IgD-negative memory B cell (primary cell): Measurements from ENCODE around the gene DRD4. TPM values are rescaled to one million over a fixed set of nuclear protein-coding genes. Genes with fewer than 3 reads are reported as not detected.

Source experiments
- H3K27ac Mint-ChIP-seq, 3 donors: one replicate each; pipeline ENCODE4 v1.8.0; 2020 to 2022; ENCODE audit warnings: mild to moderate bottlenecking in 3 of 3, mixed read lengths in 3 of 3, moderate library complexity in 1 of 3
- H3K27me3 Mint-ChIP-seq: one replicate; pipeline ENCODE4 v1.8.0; 2021; ENCODE audit warnings: mixed read lengths
- H3K36me3 Mint-ChIP-seq: one replicate; pipeline ENCODE4 v1.8.0; 2020; ENCODE audit warnings: mild to moderate bottlenecking, mixed read lengths
- H3K4me1 Mint-ChIP-seq, 3 donors: one replicate each; pipeline ENCODE4 v1.8.0; 2020 to 2022; ENCODE audit warnings: mixed read lengths in 3 of 3, mild to moderate bottlenecking in 1 of 3
- H3K4me3 Mint-ChIP-seq, 4 donors: one replicate each; pipeline ENCODE4 v1.8.0; 2020 to 2022; ENCODE audit warnings: mild to moderate bottlenecking in 4 of 4, mixed read lengths in 4 of 4, moderate library complexity in 3 of 4
- H3K9me3 Mint-ChIP-seq, 3 donors: one replicate each; pipeline ENCODE4 v1.8.0; 2020 to 2021; ENCODE audit warnings: mixed read lengths in 3 of 3, mild to moderate bottlenecking in 1 of 3
- polyA plus RNA-seq: library from polyadenylated mRNA; unstranded; fragments of 300-500 nt; fragmentation: Illumina TruSeq; gene quantifications from one replicate; pipeline ENCODE4 v1.2.3, GENCODE V29; 2021

Gene DRD4
- polyA plus RNA-seq, 1 donor from 2014 or later = not detected

GRCh38 chr11:656866-657265 is 19.8 kb downstream of the DRD4 start:
- no peaks in the 10 kb centered on the region for H3K27me3 Mint-ChIP-seq
- no peaks in the 10 kb centered on the region for H3K9me3 Mint-ChIP-seq
- peaks cover 3 to 6% (median 5%) of the 10 kb centered on the region in 3 donors for H3K4me1 Mint-ChIP-seq
- no peak overlapping the region for H3K4me3 Mint-ChIP-seq
- no peak overlapping the region for H3K27ac Mint-ChIP-seq
- H3K36me3 Mint-ChIP-seq = peaks cover 4% of the 10 kb centered on the region

- Mint-ChIP-seq H3K9me3 (no peaks in the 10 kb centered on the region), H3K27me3 (no peaks in the 10 kb centered on the region), H3K27ac (no peak overlapping the region), H3K36me3 (peaks cover 4% of the 10 kb centered on the region), H3K4me1 (peaks cover 5 to 6% (median 5%) of the 10 kb centered on the region in 3 donors), H3K4me3 (no peak overlapping the region)
These were observed 20.6 kb downstream of the DRD4 start for GRCh38 chr11:657691-658126.

- H3K4me3 Mint-ChIP-seq = peak overlapping the region in 1 of 4 donors; percentile 58
- H3K27me3 Mint-ChIP-seq = no peaks in the 10 kb centered on the region
- peaks cover 5 to 6% (median 6%) of the 10 kb centered on the region in 3 donors for H3K4me1 Mint-ChIP-seq
- H3K36me3 Mint-ChIP-seq = peaks cover 2% of the 10 kb centered on the region
- no peak overlapping the region for H3K27ac Mint-ChIP-seq
- no peaks in the 10 kb centered on the region for H3K9me3 Mint-ChIP-seq
These were observed 22.5 kb downstream of the DRD4 start for GRCh38 chr11:659532-660085.

- Mint-ChIP-seq H3K36me3 (no peaks in the 10 kb centered on the region), H3K9me3 (no peaks in the 10 kb centered on the region), H3K4me3 (peak overlapping the region in 2 of 4 donors; percentile 0 to 60), H3K4me1 (peaks cover 5 to 6% (median 6%) of the 10 kb centered on the region in 3 donors), H3K27me3 (no peaks in the 10 kb centered on the region), H3K27ac (no peak overlapping the region)
These were observed 23.2 kb downstream of the DRD4 start for GRCh38 chr11:660281-660680.

- Mint-ChIP-seq H3K36me3 (no peaks in the 10 kb centered on the region), H3K27me3 (no peaks in the 10 kb centered on the region), H3K4me1 (peaks cover 5 to 6% (median 6%) of the 10 kb centered on the region in 3 donors), H3K4me3 (no peak overlapping the region), H3K27ac (no peak overlapping the region), H3K9me3 (no peaks in the 10 kb centered on the region)
These were observed 23.8 kb downstream of the DRD4 start for GRCh38 chr11:660681-661444.

- Mint-ChIP-seq H3K9me3 (no peaks in the 10 kb centered on the region), H3K36me3 (no peaks in the 10 kb centered on the region), H3K27ac (no peak overlapping the region), H3K4me1 (peaks cover 5 to 6% (median 6%) of the 10 kb centered on the region in 3 donors), H3K27me3 (no peaks in the 10 kb centered on the region), H3K4me3 (no peak overlapping the region)
These were observed 25.7 kb downstream of the DRD4 start for GRCh38 chr11:662689-663274.

- Mint-ChIP-seq H3K4me1 (peaks cover 0 to 3% (median under 1%) of the 10 kb centered on the region in 3 donors), H3K27me3 (no peaks in the 10 kb centered on the region), H3K27ac (peak overlapping the region in 1 of 3 donors; percentile 29), H3K4me3 (no peak overlapping the region), H3K9me3 (no peaks in the 10 kb centered on the region), H3K36me3 (peaks cover 2% of the 10 kb centered on the region)
These were observed 28.1 kb downstream of the DRD4 start for GRCh38 chr11:665062-665703.

GRCh38 chr11:665704-666281 is 28.7 kb downstream of the DRD4 start:
- Mint-ChIP-seq H3K27me3 (no peaks in the 10 kb centered on the region), H3K36me3 (peaks cover 2% of the 10 kb centered on the region), H3K27ac (peak overlapping the region in 1 of 3 donors; percentile 51), H3K4me1 (peaks cover 0 to 3% (median 0%) of the 10 kb centered on the region in 3 donors), H3K4me3 (no peak overlapping the region), H3K9me3 (no peaks in the 10 kb centered on the region)

- no peak overlapping the region for H3K4me3 Mint-ChIP-seq
- H3K27ac Mint-ChIP-seq = no peak overlapping the region
- H3K9me3 Mint-ChIP-seq = no peaks in the 10 kb centered on the region
- H3K27me3 Mint-ChIP-seq = no peaks in the 10 kb centered on the region
- no peaks in the 10 kb centered on the region for H3K4me1 Mint-ChIP-seq
- H3K36me3 Mint-ChIP-seq = peaks cover 9% of the 10 kb centered on the region
These were observed 36.8 kb downstream of the DRD4 start for GRCh38 chr11:673866-674265.

- Mint-ChIP-seq H3K4me3 (no peak overlapping the region), H3K4me1 (no peaks in the 10 kb centered on the region), H3K27me3 (no peaks in the 10 kb centered on the region), H3K27ac (peak overlapping the region in 1 of 3 donors; percentile 10), H3K36me3 (peaks cover 9% of the 10 kb centered on the region), H3K9me3 (no peaks in the 10 kb centered on the region)
These were observed 37.3 kb downstream of the DRD4 start for GRCh38 chr11:674406-674805.

- Mint-ChIP-seq H3K27ac (no peak overlapping the region), H3K36me3 (peaks cover 17% of the 10 kb centered on the region)
These were observed 41.2 kb downstream of the DRD4 start for GRCh38 chr11:678297-678696.

GRCh38 chr11:679271-680207 is 42.5 kb downstream of the DRD4 start:
- H3K27ac Mint-ChIP-seq = no peak overlapping the region
- peaks cover 20% of the 10 kb centered on the region for H3K36me3 Mint-ChIP-seq
- no peaks in the 10 kb centered on the region for H3K4me1 Mint-ChIP-seq
- H3K4me3 Mint-ChIP-seq = no peak overlapping the region
- no peaks in the 10 kb centered on the region for H3K9me3 Mint-ChIP-seq
- H3K27me3 Mint-ChIP-seq = no peaks in the 10 kb centered on the region

More at GRCh38 chr11:678297-678696, 41.2 kb downstream of the DRD4 start:
- H3K4me1 Mint-ChIP-seq = no peaks in the 10 kb centered on the region
- no peaks in the 10 kb centered on the region for H3K9me3 Mint-ChIP-seq
- no peak overlapping the region for H3K4me3 Mint-ChIP-seq
- no peaks in the 10 kb centered on the region for H3K27me3 Mint-ChIP-seq

GRCh38 chr11:680476-680875 is 43.4 kb downstream of the DRD4 start:
- no peaks in the 10 kb centered on the region for H3K27me3 Mint-ChIP-seq
- no peaks in the 10 kb centered on the region for H3K9me3 Mint-ChIP-seq
- no peaks in the 10 kb centered on the region for H3K4me1 Mint-ChIP-seq
- H3K4me3 Mint-ChIP-seq = no peak overlapping the region
- H3K27ac Mint-ChIP-seq = no peak overlapping the region
- peaks cover 20% of the 10 kb centered on the region for H3K36me3 Mint-ChIP-seq

- Mint-ChIP-seq H3K27ac (no peak overlapping the region), H3K4me1 (no peaks in the 10 kb centered on the region), H3K36me3 (peaks cover 20% of the 10 kb centered on the region), H3K4me3 (no peak overlapping the region), H3K27me3 (no peaks in the 10 kb centered on the region), H3K9me3 (no peaks in the 10 kb centered on the region)
These were observed 43.9 kb downstream of the DRD4 start for GRCh38 chr11:680970-681369.
